Pancreas (tissue), 10 donors: ENCODE data around the gene BMP5. TPM values are rescaled to one million over a fixed set of nuclear protein-coding genes. Genes with fewer than 3 reads are reported as not detected.

Experiments
- ATAC-seq, 4 donors: fragments of 200-7000 bp; cut with Tn5 transposase; one replicate each; pipeline versions ENCODE4 v1.8.0 to v1.9.1; 2020; ENCODE audit warnings: mild to moderate bottlenecking in 4 of 4, moderate library complexity in 4 of 4
- DNase-seq, 6 donors: peaks; one replicate each; pipeline ENCODE4 v3.0.0-alpha.2; 2020
- FAIRE-seq: peaks from 2 replicates; lab custom pipeline; 2012; peaks lifted over from hg19 to GRCh38; lab: Jason Lieb, UNC
- H3K27ac ChIP-seq, 4 donors: fragments of 200-600 bp; sonication (generic); 1 replicate in 3 of 4; 2 replicates in 1 of 4; pipeline versions ENCODE4 v1.5.0 to v1.8.0; 2020
- H3K27me3 ChIP-seq, 4 donors: fragments of 200-600 bp; one replicate each; pipeline ENCODE4 v1.8.0; 2021
- H3K36me3 ChIP-seq, 3 donors: fragments of 200-600 bp; sonication (generic) in 1 of 3; one replicate each; pipeline versions ENCODE4 v1.5.0 to v1.8.0; 2020 to 2021
- H3K4me1 ChIP-seq, 3 donors: fragments of 200-600 bp; one replicate each; pipeline ENCODE4 v1.8.0; 2021
- H3K4me3 ChIP-seq, 4 donors: fragments of 200-600 bp; sonication (generic) in 2 of 4; one replicate each; pipeline versions ENCODE4 v1.5.0 to v1.8.0; 2020 to 2021
- H3K9me3 ChIP-seq, 4 donors: fragments of 200-600 bp; one replicate each; pipeline ENCODE4 v1.8.0; 2021
- WGBS, 2 donors: extraction: QIAGEN DNeasy Blood & Tissue Kit; methylation state at CpG; one replicate each; pipeline ENCODE4 v1.1.7; 2013; 5-methylcytosine and 5-hydroxymethylcytosine counted together
- intact Hi-C, 3 donors: fragments of 100-400 bp; cut with DNase I; formaldehyde crosslinking; loops; one replicate each; pipeline versions ENCODE4 v1.11.1 to v1.14.2; 2022
- polyA plus RNA-seq, 2 donors: library from polyadenylated mRNA; stranded (reverse); fragments of 200-250 nt; gene quantifications; one replicate each; pipeline ENCODE4 v1.2.3, GENCODE V29; 2013
- total RNA-seq, 6 donors: library from RNA; stranded (reverse); fragmentation: NEBNext Ultra II Directional in 4 of 6; extraction: Animal tissue kit (Norgen Biotek cat#: 25700) in 4 of 6; gene quantifications; one replicate each; pipeline versions ENCODE4 v1.2.1 to v1.2.4, GENCODE V29; 2021 to 2023
- TF ChIP-seq, protein P1 (sequence below), 4 donors: fragments of 200-600 bp; sonication (generic) in 3 of 4; IDR thresholded peaks; one replicate each; pipeline versions ENCODE4 v1.5.0 to v1.8.0; 2021; ENCODE audit warnings: antibody characterized with exemption in 4 of 4
- donor health status: healthy with polysubstance abuse.
- donor health status: DM: no; HTN: no; CAD: no; lungs with moderate emphysema.
- donor health status: DM: no; HTN: no; CAD: no.
- donor health status: control.
- donor health status: control.
- donor health status: Bipolar disorder and iron deficiency.
- donor health status: DM: yes; HTN: yes; CAD: no.
- donor health status: DM: no; HTN: no; CAD: no.
- donor health status: DM: no; HTN: no; CAD: no.
- donor health status: DM: yes; HTN: yes; CAD: no.

Gene BMP5
- total and polyA plus RNA-seq, 8 donors = 0.32 to 6.2 (median 1.0) TPM

DNA sequence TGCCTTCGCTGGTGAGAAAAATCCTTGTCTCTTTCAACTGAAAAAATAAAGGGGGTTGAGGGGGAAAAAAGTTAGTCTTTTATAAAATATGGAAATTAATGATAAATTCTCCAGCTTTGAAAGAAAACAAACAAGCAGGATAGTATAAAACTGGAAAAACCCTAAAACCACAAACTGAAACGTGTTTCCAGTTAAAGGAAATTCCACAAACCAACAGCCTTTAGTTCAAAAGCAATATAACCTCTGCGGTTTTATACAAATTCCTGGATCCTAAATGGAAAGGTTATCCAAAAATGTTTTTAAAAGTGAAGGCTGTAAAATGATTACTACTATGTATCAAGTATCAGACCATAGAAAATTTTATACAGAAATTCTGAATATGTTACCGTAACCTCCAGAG lies 55.6 kb downstream of the BMP5 start:
- TF ChIP-seq, protein P1, sequence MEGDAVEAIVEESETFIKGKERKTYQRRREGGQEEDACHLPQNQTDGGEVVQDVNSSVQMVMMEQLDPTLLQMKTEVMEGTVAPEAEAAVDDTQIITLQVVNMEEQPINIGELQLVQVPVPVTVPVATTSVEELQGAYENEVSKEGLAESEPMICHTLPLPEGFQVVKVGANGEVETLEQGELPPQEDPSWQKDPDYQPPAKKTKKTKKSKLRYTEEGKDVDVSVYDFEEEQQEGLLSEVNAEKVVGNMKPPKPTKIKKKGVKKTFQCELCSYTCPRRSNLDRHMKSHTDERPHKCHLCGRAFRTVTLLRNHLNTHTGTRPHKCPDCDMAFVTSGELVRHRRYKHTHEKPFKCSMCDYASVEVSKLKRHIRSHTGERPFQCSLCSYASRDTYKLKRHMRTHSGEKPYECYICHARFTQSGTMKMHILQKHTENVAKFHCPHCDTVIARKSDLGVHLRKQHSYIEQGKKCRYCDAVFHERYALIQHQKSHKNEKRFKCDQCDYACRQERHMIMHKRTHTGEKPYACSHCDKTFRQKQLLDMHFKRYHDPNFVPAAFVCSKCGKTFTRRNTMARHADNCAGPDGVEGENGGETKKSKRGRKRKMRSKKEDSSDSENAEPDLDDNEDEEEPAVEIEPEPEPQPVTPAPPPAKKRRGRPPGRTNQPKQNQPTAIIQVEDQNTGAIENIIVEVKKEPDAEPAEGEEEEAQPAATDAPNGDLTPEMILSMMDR (IDR thresholded peaks at IDR 0.05) = no peak
- WGBS, 2 donors = 74 to 81% methylated on average over 4 of the region's 4 CpGs
- Histone ChIP-seq H3K4me3 (no peak overlapping the region), H3K27me3 (no peaks in the 10 kb centered on the region), H3K36me3 (no peaks in the 10 kb centered on the region), H3K4me1 (no peaks in the 10 kb centered on the region), H3K9me3 (no peaks in the 10 kb centered on the region), H3K27ac (no peak overlapping the region)
- FAIRE-seq (no peak), DNase-seq (no peak), ATAC-seq (no peak)
- intact Hi-C loops = no loop called here

DNA sequence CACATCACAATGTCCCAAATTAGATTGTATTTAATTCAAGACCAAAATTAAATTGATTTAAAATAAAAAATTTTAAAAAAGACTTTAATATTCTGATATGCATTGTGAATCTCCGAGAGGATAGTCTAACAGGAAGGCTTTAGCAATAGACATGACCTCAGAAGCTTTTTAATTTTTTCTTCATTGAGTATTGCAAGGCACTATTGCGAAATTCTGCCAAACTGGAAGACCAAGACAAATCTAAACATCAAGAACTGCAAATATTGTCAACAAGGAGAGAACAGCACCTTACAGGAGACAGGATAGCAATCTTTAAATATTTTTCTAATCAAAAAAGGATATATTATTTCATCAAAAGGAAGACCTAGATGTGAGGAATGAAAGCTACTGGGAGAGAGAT lies 56.9 kb downstream of the BMP5 start:
- TF ChIP-seq, protein P1 (IDR thresholded peaks at IDR 0.05) = no peak
- Histone ChIP-seq H3K27ac (no peak overlapping the region), H3K27me3 (no peaks in the 10 kb centered on the region)

DNA sequence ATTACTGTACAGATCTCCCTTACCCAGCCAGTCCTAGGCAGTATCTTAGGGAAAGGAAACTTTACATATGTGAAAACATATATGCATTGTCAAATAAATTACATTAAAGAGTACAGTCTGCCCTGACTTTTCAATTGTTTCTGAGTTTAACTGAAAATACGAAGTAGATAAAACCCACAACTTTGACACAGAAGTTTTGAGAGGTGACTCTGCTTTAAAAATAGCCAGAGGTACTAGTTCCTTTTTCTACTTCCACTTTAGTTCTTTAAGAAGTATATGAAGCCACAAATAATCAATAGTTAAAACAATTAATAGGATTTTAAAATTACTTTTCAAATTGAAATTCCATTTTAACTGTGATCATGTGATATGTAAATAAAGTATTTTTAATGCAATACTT lies 62.9 kb downstream of the BMP5 start:
- intact Hi-C loops = no loop called here
- Histone ChIP-seq H3K4me1 (no peaks in the 10 kb centered on the region), H3K27ac (no peak overlapping the region), H3K27me3 (no peaks in the 10 kb centered on the region), H3K4me3 (no peak overlapping the region), H3K36me3 (no peaks in the 10 kb centered on the region), H3K9me3 (no peaks in the 10 kb centered on the region)
- FAIRE-seq (no peak), ATAC-seq (no peak), DNase-seq (no peak)
- WGBS, 2 donors = 46 to 56% methylated on average over 1 of the region's 1 CpG
- TF ChIP-seq, protein P1 (IDR thresholded peaks at IDR 0.05) = no peak

More for the DNA sequence above, 56.9 kb downstream of the BMP5 start:
- no peaks in the 10 kb centered on the region for H3K4me1 ChIP-seq
- H3K9me3 ChIP-seq = no peaks in the 10 kb centered on the region
- H3K4me3 ChIP-seq = no peak overlapping the region
- no peak for ATAC-seq
- FAIRE-seq = no peak
- intact Hi-C loops = no loop called here
- H3K36me3 ChIP-seq = no peaks in the 10 kb centered on the region
- 58 to 73% methylated on average over 2 of the region's 2 CpGs for WGBS, 2 donors
- DNase-seq = no peak

DNA sequence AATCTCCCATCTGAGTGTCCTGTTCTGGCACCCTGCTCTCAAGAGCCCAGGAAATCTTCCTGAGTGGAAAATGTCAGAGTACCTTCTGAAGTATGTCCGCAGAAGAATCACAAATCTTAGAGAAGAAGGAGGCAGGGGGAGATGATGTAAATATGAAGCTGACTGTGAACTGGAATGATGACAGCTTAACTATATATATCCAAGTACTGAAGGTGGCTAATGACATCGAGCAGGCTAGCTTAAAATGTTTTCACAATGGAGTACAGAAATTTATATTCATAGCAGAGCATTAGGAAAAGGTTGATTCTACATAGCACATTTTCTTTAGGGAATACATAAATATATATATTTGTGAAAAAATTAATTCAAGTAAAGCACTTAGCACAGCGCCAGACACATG lies 64.3 kb downstream of the BMP5 start:
- DNase-seq (no peak), ATAC-seq (no peak), FAIRE-seq (no peak)
- TF ChIP-seq, protein P1 (IDR thresholded peaks at IDR 0.05) = no peak
- Histone ChIP-seq H3K4me1 (no peaks in the 10 kb centered on the region), H3K36me3 (no peaks in the 10 kb centered on the region), H3K27ac (no peak overlapping the region), H3K27me3 (no peaks in the 10 kb centered on the region), H3K9me3 (no peaks in the 10 kb centered on the region), H3K4me3 (no peak overlapping the region)
- 80 to 82% methylated on average over 3 of the region's 3 CpGs for WGBS, 2 donors
- intact Hi-C loops = no loop called here

DNA sequence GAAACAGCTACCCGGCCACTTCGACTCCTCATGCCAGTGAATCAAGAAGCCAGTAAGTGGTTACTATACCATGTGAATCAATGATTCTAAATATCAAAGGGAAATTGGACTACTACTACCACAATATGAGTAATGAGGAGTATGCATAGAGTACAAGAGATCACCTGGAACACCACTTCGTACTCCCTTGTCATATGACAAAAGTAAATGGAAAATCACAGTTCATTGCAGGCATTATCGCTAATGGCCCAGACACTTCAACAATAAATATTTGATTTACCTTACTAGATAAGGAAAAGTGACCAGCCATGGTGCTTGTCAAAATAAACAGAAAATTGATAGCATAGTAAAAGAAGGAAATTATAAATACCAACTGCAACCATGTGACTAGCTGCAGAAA lies 73.1 kb downstream of the BMP5 start:
- peak in 3 of 4 donors; percentile 74 to 85 (median 75) for ATAC-seq
- DNase-seq = no peak
- Histone ChIP-seq H3K4me3 (no peak overlapping the region), H3K4me1 (no peaks in the 10 kb centered on the region), H3K27me3 (no peaks in the 10 kb centered on the region), H3K36me3 (no peaks in the 10 kb centered on the region), H3K9me3 (no peaks in the 10 kb centered on the region), H3K27ac (no peak overlapping the region)
- TF ChIP-seq, protein P1 (IDR thresholded peaks at IDR 0.05) = no peak
- WGBS, 2 donors = 53 to 57% methylated on average over 4 of the region's 4 CpGs
- intact Hi-C loops = no loop called here
- no peak for FAIRE-seq
